HepG2 (cell line): Measurements from ENCODE around the gene PFDN5. TPM values are rescaled to one million over a fixed set of nuclear protein-coding genes. Genes with fewer than 3 reads are reported as not detected.
A peak's percentile ranks its signal among the peaks of the same experiment; 100 is the strongest.

ENCODE experiments used
- ATF6 ChIP-seq: sonication (generic); formaldehyde crosslinking; conservative IDR thresholded peaks from 2 replicates; pipeline ENCODE4 v1.4.0; 2020; ENCODE audit warnings: missing genetic modification reagents
- BCL6 ChIP-seq: IDR thresholded peaks from 2 replicates; pipeline ENCODE4 v1.6.1; 2016; ENCODE audit warnings: missing genetic modification reagents, missing compliant biosample characterization
- CREM ChIP-seq, 2 experiments: sonication (generic) in 1 of 2; formaldehyde crosslinking in 1 of 2; IDR thresholded peaks; 2 replicates each; pipeline versions ENCODE4 v1.4.0 to v1.6.1; 2016 to 2020; ENCODE audit warnings: antibody characterized with exemption in 1 of 2, mild to moderate bottlenecking in 1 of 2, missing genetic modification reagents in 1 of 2
- DMAP1 ChIP-seq: IDR thresholded peaks from 2 replicates; pipeline ENCODE4 v1.6.1; 2016
- EP300 ChIP-seq, 3 experiments: sonication (generic) in 1 of 3; formaldehyde crosslinking in 1 of 3; IDR thresholded peaks; 2 replicates each; pipeline versions ENCODE4 v1.5.1 to v1.6.1; 2011 to 2020; ENCODE audit warnings: low read depth in 2 of 3, low read length in 2 of 3, borderline replicate concordance in 1 of 3, improper control_type of control experiment in 1 of 3, mild to moderate bottlenecking in 1 of 3, missing genetic modification reagents in 1 of 3, moderate library complexity in 1 of 3
- ETV5 ChIP-seq: IDR thresholded peaks from 2 replicates; pipeline ENCODE4 v1.6.1; 2018; ENCODE audit warnings: missing biosample characterization, missing genetic modification reagents, inconsistent platforms, borderline replicate concordance
- FOXP1 ChIP-seq, 2 experiments: fragments of 450-650 bp in 1 of 2; IDR thresholded peaks; 2 replicates each; pipeline ENCODE4 v1.6.1; 2017 to 2018; ENCODE audit warnings: antibody characterized with exemption in 1 of 2
- HOXA7 ChIP-seq: sonication (generic); formaldehyde crosslinking; IDR thresholded peaks from 2 replicates; pipeline ENCODE4 v1.8.1; 2022; ENCODE audit warnings: mild to moderate bottlenecking, missing genetic modification reagents, moderate library complexity
- JDP2 ChIP-seq: sonication (generic); formaldehyde crosslinking; IDR thresholded peaks from 2 replicates; pipeline ENCODE4 v1.8.1; 2022; ENCODE audit warnings: missing genetic modification reagents, borderline replicate concordance
- KAT8 ChIP-seq: IDR thresholded peaks from 2 replicates; pipeline ENCODE4 v1.6.1; 2016; ENCODE audit warnings: missing genetic modification reagents, missing compliant biosample characterization
- MAF1 ChIP-seq: sonication (generic); formaldehyde crosslinking; IDR thresholded peaks from 2 replicates; pipeline ENCODE4 v1.5.0; 2020; ENCODE audit warnings: missing genetic modification reagents, borderline replicate concordance
- NONO ChIP-seq, 2 experiments: fragments of 450-650 bp in 1 of 2; sonication (generic) in 1 of 2; formaldehyde crosslinking in 1 of 2; IDR thresholded peaks in 1 of 2; conservative IDR thresholded peaks in 1 of 2; 2 replicates each; pipeline versions ENCODE4 v1.6.1 to v1.8.0; 2017 to 2022; ENCODE audit warnings: mild to moderate bottlenecking in 1 of 2, missing genetic modification reagents in 1 of 2, moderate library complexity in 1 of 2
- REL ChIP-seq: sonication (generic); formaldehyde crosslinking; conservative IDR thresholded peaks from 2 replicates; pipeline ENCODE4 v1.8.0; 2022; ENCODE audit warnings: mild to moderate bottlenecking, missing genetic modification reagents, moderate library complexity
- RELA ChIP-seq: sonication (generic); formaldehyde crosslinking; IDR thresholded peaks from 2 replicates; pipeline ENCODE4 v1.4.0; 2020; ENCODE audit warnings: missing genetic modification reagents
- RERE ChIP-seq: IDR thresholded peaks from 2 replicates; pipeline ENCODE4 v1.6.1; 2016; ENCODE audit warnings: low read depth, missing genetic modification reagents, missing compliant biosample characterization
- SPEN ChIP-seq: sonication (generic); formaldehyde crosslinking; IDR thresholded peaks from 2 replicates; pipeline ENCODE4 v1.5.1; 2020; ENCODE audit warnings: low read depth, mild to moderate bottlenecking, missing genetic modification reagents
- TSC22D2 ChIP-seq: sonication (generic); formaldehyde crosslinking; IDR thresholded peaks from 2 replicates; pipeline ENCODE4 v1.5.1; 2020; ENCODE audit warnings: missing genetic modification reagents, mild to moderate bottlenecking, borderline replicate concordance
- ZNF296 ChIP-seq: sonication (generic); formaldehyde crosslinking; conservative IDR thresholded peaks from 2 replicates; pipeline ENCODE4 v1.5.0; 2020; ENCODE audit warnings: mild to moderate bottlenecking, missing genetic modification reagents
- ZNF589 ChIP-seq: sonication (generic); formaldehyde crosslinking; conservative IDR thresholded peaks from 2 replicates; pipeline ENCODE4 v1.8.0; 2022; ENCODE audit warnings: mild to moderate bottlenecking, moderate library complexity, missing genetic modification reagents
- ZNF629 ChIP-seq: sonication (generic); formaldehyde crosslinking; conservative IDR thresholded peaks from 2 replicates; pipeline ENCODE4 v1.5.0; 2020; ENCODE audit warnings: missing genetic modification reagents
- ZNF83 ChIP-seq: sonication (generic); formaldehyde crosslinking; IDR thresholded peaks from 2 replicates; pipeline ENCODE4 v1.4.0; 2020; ENCODE audit warnings: missing genetic modification reagents, mild to moderate bottlenecking, borderline replicate concordance
- polyA plus RNA-seq, 8 experiments: library from polyadenylated mRNA; depleted of rRNA in 3 of 8; stranded (reverse) in 7 of 8; unstranded in 1 of 8; fragments of >200 nt; fragmentation: Illumina TruSeq in 4 of 8; extraction: Trizol in 4 of 8; gene quantifications; 2 replicates each; pipeline versions ENCODE4 v1.2.1 to v1.2.3, GENCODE V29; 2011 to 2016; ENCODE audit warnings: low read depth in 4 of 8, missing spikeins in 1 of 8, mixed read lengths in 1 of 8; ENCODE audit not compliant: insufficient read depth in 1 of 8
- total RNA-seq, 5 experiments: library from RNA; depleted of rRNA; stranded (reverse); fragments of >200 nt; fragmentation: Illumina TruSeq; extraction: Trizol; gene quantifications; 2 replicates each; pipeline ENCODE4 v1.2.3, GENCODE V29; 2016; ENCODE audit warnings: low read depth in 1 of 5

PFDN5 gene
- total and polyA plus RNA-seq, 2 of the 13 experiments (the other 11 are each of a cell fraction or from before 2014, with no cell fraction given) = 449 to 462 TPM

DNA sequence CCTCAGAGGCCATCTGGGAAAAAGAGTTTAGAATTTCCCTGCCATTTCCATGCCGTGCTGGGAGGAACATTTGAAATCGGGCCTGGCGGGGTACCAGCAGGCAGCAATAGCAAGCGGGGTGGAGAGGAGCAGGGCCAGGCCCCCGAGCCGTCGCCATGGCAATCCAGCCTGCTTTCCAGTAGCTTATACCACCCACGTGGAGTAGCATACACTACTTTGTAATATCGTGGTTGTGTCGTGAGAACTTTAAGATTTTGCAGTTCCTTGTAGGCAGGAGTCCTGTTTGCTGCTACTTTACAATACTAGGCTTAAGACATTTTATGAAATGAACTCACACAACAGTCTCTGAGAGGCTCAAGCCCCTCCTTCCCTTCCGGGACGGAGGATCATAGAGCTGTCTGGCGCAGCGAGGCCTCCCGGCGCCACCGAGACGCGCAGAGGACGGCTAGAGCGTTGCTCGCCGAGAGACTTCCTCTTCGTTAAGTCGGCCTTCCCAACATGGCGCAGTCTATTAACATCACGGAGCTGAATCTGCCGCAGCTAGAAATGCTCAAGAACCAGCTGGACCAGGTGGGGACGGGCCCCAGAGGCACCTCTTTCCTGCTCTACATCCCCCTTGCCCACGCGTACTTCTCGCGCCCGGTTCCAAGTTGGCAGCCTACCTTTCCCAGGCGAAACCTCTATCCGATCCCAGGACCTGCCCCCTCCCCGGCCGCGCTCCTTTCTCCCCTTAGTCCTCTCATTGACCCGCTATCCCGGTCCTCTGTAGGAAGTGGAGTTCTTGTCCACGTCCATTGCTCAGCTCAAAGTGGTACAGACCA, at the start of gene PFDN5 (continued):
- TF ChIP-seq DMAP1 (CRISPR knock-in tag) (peak; percentile 72; the same call in 1 of the 2 replicates), REL (CRISPR knock-in tag) (no peak), RERE (CRISPR knock-in tag) (0 out of 2 replicates have a peak, but pooled peaks have one; percentile 18), HOXA7 (CRISPR knock-in tag) (no peak), ZNF589 (no peak), MAF1 (CRISPR knock-in tag) (peak; percentile 37), ZNF629 (no peak), EP300 (IDR thresholded peaks at IDR 0.05; ENCODE audit: low read depth in 2 of 2, low read length in 2 of 2) (0 out of 4 replicates have a peak, but pooled peaks of 1 of the 2 experiments have one; percentile 7), EP300 (CRISPR knock-in tag; IDR thresholded peaks at IDR 0.05; ENCODE audit: borderline replicate concordance) (no peak), FOXP1 (IDR thresholded peaks at IDR 0.05) (no peak), FOXP1 (CRISPR knock-in tag; IDR thresholded peaks at IDR 0.05) (peak; percentile 16; the same call in 1 of the 2 replicates), JDP2 (CRISPR knock-in tag) (no peak), BCL6 (peak; percentile 54; the same call in 1 of the 2 replicates), SPEN (CRISPR knock-in tag) (peak; percentile 89), CREM (IDR thresholded peaks at IDR 0.05) (peak; percentile 78), CREM (CRISPR knock-in tag; IDR thresholded peaks at IDR 0.05) (no peak), NONO (IDR thresholded peaks at IDR 0.05) (no peak), NONO (CRISPR knock-in tag; conservative IDR thresholded peaks at IDR 0.05) (peak; percentile 78; the same call in 1 of the 2 replicates), TSC22D2 (CRISPR knock-in tag) (peak; percentile 41; the same call in 1 of the 2 replicates), ATF6 (CRISPR knock-in tag) (no peak), KAT8 (peak; percentile 98), ZNF83 (CRISPR knock-in tag) (no peak), ZNF296 (no peak), RELA (CRISPR knock-in tag) (no peak), ETV5 (CRISPR knock-in tag) (peak; percentile 88)
